K562 (cell line): Measurements from ENCODE around the gene EYA2. TPM values are rescaled to one million over a fixed set of nuclear protein-coding genes. Genes with fewer than 3 reads are reported as not detected.

Experiments used
- HLTF ChIP-seq: fragments of 450-650 bp; IDR thresholded peaks from 2 replicates; pipeline ENCODE4 v1.6.1; 2016
- SMARCB1 ChIP-seq: IDR thresholded peaks from 2 replicates; pipeline ENCODE4 v1.6.1; 2011; ENCODE audit warnings: improper control_type of control experiment, low read depth; ENCODE audit not compliant: insufficient read length
- ZNF282 ChIP-seq: sonication (generic); formaldehyde crosslinking; IDR thresholded peaks from 2 replicates; pipeline ENCODE4 v1.8.1; 2023; ENCODE audit warnings: missing genetic modification reagents
- ZNF830 ChIP-seq: fragments of 250-450 bp; sonication (Bioruptor Pico); IDR thresholded peaks from 2 replicates; pipeline ENCODE4 v1.5.0; 2021; ENCODE audit warnings: mild to moderate bottlenecking
- polyA plus RNA-seq, 8 experiments: library from polyadenylated mRNA; depleted of rRNA in 4 of 8; stranded (reverse) in 5 of 8; unstranded in 3 of 8; fragments of >200 nt; fragmentation: Nextera tagmentation in 2 of 8; fragmentation: Illumina TruSeq in 1 of 8; extraction: Ambion mirVana in 2 of 8; extraction: Trizol in 1 of 8; gene quantifications; 2 replicates each; pipeline versions ENCODE4 v1.2.1 to v1.2.3, GENCODE V29; 2011 to 2014; ENCODE audit warnings: inconsistent platforms in 1 of 8, missing spikeins in 1 of 8
- total RNA-seq, 7 experiments: library from RNA; depleted of rRNA in 6 of 7; stranded (reverse); fragments of >200 nt in 6 of 7; fragmentation: Illumina TruSeq in 2 of 7; extraction: Trizol in 2 of 7; gene quantifications; 2 replicates each; pipeline versions ENCODE4 v1.2.1 to v1.2.3, GENCODE V29; 2011 to 2021; ENCODE audit warnings: low replicate concordance in 1 of 7
- TF ChIP-seq, protein P1 (sequence below), 2 experiments: fragments of 150-350 bp in 1 of 2; IDR thresholded peaks; 2 replicates each; pipeline ENCODE4 v1.6.1; 2012 to 2016; ENCODE audit warnings: low read depth in 2 of 2, low read length in 2 of 2, mild to moderate bottlenecking in 1 of 2, moderate library complexity in 1 of 2
- TF ChIP-seq, protein P2 (sequence below), 2 experiments: fragments of 450-650 bp in 1 of 2; sonication (generic) in 1 of 2; formaldehyde crosslinking in 1 of 2; IDR thresholded peaks; 2 replicates each; pipeline versions ENCODE4 v1.7.1 to v1.9.0; 2016 to 2022; ENCODE audit warnings: inconsistent platforms in 1 of 2, mild to moderate bottlenecking in 1 of 2, missing genetic modification reagents in 1 of 2

The EYA2 gene
- total and polyA plus RNA-seq, 9 of the 15 experiments (the other 6 are each of a cell fraction or from before 2014, with no cell fraction given): 0.03 TPM; not detected in 8

DNA sequence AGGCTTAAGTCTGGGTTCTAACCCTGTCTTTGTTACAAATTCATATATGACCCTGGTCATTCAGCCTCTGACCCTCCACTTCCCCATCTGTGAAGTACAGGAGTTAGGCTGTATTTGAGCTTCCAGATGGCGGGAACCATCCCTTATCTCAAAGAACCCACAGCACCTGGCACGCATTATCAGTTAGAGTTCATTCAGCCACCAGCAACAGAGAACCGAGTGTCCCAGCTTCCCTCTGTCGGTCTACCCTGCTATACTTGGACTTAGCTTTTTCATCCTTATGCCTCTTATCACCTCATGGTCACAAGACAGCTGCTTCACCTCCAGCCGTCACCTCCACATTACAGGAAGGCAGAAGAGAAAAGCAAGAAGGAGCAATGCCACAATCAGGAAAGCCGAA, 147.8 kb downstream of the EYA2 start (continued):
- TF ChIP-seq, protein P1, sequence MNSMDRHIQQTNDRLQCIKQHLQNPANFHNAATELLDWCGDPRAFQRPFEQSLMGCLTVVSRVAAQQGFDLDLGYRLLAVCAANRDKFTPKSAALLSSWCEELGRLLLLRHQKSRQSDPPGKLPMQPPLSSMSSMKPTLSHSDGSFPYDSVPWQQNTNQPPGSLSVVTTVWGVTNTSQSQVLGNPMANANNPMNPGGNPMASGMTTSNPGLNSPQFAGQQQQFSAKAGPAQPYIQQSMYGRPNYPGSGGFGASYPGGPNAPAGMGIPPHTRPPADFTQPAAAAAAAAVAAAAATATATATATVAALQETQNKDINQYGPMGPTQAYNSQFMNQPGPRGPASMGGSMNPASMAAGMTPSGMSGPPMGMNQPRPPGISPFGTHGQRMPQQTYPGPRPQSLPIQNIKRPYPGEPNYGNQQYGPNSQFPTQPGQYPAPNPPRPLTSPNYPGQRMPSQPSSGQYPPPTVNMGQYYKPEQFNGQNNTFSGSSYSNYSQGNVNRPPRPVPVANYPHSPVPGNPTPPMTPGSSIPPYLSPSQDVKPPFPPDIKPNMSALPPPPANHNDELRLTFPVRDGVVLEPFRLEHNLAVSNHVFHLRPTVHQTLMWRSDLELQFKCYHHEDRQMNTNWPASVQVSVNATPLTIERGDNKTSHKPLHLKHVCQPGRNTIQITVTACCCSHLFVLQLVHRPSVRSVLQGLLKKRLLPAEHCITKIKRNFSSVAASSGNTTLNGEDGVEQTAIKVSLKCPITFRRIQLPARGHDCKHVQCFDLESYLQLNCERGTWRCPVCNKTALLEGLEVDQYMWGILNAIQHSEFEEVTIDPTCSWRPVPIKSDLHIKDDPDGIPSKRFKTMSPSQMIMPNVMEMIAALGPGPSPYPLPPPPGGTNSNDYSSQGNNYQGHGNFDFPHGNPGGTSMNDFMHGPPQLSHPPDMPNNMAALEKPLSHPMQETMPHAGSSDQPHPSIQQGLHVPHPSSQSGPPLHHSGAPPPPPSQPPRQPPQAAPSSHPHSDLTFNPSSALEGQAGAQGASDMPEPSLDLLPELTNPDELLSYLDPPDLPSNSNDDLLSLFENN (IDR thresholded peaks at IDR 0.05; ENCODE audit: low read depth in 2 of 2, low read length in 2 of 2): no peak
- TF ChIP-seq SMARCB1 (no peak), HLTF (0 out of 2 replicates have a peak, but pooled peaks have one; percentile 23), ZNF830 (CRISPR knock-in tag) (no peak), ZNF282 (CRISPR knock-in tag) (no peak)
- TF ChIP-seq, protein P2, sequence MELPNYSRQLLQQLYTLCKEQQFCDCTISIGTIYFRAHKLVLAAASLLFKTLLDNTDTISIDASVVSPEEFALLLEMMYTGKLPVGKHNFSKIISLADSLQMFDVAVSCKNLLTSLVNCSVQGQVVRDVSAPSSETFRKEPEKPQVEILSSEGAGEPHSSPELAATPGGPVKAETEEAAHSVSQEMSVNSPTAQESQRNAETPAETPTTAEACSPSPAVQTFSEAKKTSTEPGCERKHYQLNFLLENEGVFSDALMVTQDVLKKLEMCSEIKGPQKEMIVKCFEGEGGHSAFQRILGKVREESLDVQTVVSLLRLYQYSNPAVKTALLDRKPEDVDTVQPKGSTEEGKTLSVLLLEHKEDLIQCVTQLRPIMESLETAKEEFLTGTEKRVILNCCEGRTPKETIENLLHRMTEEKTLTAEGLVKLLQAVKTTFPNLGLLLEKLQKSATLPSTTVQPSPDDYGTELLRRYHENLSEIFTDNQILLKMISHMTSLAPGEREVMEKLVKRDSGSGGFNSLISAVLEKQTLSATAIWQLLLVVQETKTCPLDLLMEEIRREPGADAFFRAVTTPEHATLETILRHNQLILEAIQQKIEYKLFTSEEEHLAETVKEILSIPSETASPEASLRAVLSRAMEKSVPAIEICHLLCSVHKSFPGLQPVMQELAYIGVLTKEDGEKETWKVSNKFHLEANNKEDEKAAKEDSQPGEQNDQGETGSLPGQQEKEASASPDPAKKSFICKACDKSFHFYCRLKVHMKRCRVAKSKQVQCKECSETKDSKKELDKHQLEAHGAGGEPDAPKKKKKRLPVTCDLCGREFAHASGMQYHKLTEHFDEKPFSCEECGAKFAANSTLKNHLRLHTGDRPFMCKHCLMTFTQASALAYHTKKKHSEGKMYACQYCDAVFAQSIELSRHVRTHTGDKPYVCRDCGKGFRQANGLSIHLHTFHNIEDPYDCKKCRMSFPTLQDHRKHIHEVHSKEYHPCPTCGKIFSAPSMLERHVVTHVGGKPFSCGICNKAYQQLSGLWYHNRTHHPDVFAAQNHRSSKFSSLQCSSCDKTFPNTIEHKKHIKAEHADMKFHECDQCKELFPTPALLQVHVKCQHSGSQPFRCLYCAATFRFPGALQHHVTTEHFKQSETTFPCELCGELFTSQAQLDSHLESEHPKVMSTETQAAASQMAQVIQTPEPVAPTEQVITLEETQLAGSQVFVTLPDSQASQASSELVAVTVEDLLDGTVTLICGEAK (IDR thresholded peaks at IDR 0.05): no peak
- TF ChIP-seq, protein P2 (CRISPR knock-in tag; IDR thresholded peaks at IDR 0.05): no peak
